Measurements from ENCODE around the gene DOK5.

DOK5 gene

GRCh38 chr20:54526801-54527200 is 51.4 kb downstream of the DOK5 start:
- Histone ChIP-seq H3K9me2 (replicated peaks; ENCODE audit: control insufficient read depth, low read length) (no peaks in the 10 kb centered on the region), H3K4me2 (ENCODE audit: low read length) (no peak overlapping the region), H3K9me3 (ENCODE audit: control insufficient read depth, insufficient read depth, low read length) (no peaks in the 10 kb centered on the region), H3F3A (ENCODE audit: control insufficient read depth, insufficient read depth) (no peaks in the 10 kb centered on the region), H3K4me3 (ENCODE audit: low read length) (no peak overlapping the region), H3K27me3 (ENCODE audit: control insufficient read depth, low read length) (no peaks in the 10 kb centered on the region), H3K27ac (ENCODE audit: low read depth, low read length) (no peak overlapping the region), H3K36me3 (ENCODE audit: control insufficient read depth, low read length) (no peaks in the 10 kb centered on the region), H3K4me1 (ENCODE audit: control insufficient read depth, low read length) (no peaks in the 10 kb centered on the region), H3K79me2 (ENCODE audit: control insufficient read depth, low read length) (no peaks in the 10 kb centered on the region), H4K20me1 (ENCODE audit: control insufficient read depth, insufficient read depth, low read depth, low read length) (no peaks in the 10 kb centered on the region)
- TF ChIP-seq CTCF (IDR thresholded peaks at IDR 0.05; ENCODE audit: low read depth, low read length, poor library complexity, severe bottlenecking) (no peak), EZH2phosphoT487 (IDR thresholded peaks at IDR 0.05; ENCODE audit: borderline replicate concordance, low read length) (no peak)

GRCh38 chr20:54532573-54532972 is 57.2 kb downstream of the DOK5 start:
- H3K4me3 ChIP-seq (ENCODE audit: low read length): no peak overlapping the region
- no peaks in the 10 kb centered on the region for H3F3A ChIP-seq (ENCODE audit: control insufficient read depth, insufficient read depth)
- H4K20me1 ChIP-seq (ENCODE audit: control insufficient read depth, insufficient read depth, low read depth, low read length): no peaks in the 10 kb centered on the region
- H3K27ac ChIP-seq (ENCODE audit: low read depth, low read length): no peak overlapping the region
- H3K4me1 ChIP-seq (ENCODE audit: control insufficient read depth, low read length): no peaks in the 10 kb centered on the region
- no peak overlapping the region for H3K4me2 ChIP-seq (ENCODE audit: low read length)
- TF ChIP-seq CTCF (IDR thresholded peaks at IDR 0.05; ENCODE audit: low read depth, low read length, poor library complexity, severe bottlenecking): no peak
- no peak for TF ChIP-seq EZH2phosphoT487 (IDR thresholded peaks at IDR 0.05; ENCODE audit: borderline replicate concordance, low read length)
- H3K36me3 ChIP-seq (ENCODE audit: control insufficient read depth, low read length): no peaks in the 10 kb centered on the region
- H3K9me3 ChIP-seq (ENCODE audit: control insufficient read depth, insufficient read depth, low read length): no peaks in the 10 kb centered on the region
- H3K9me2 ChIP-seq (replicated peaks; ENCODE audit: control insufficient read depth, low read length): no peaks in the 10 kb centered on the region
- H3K27me3 ChIP-seq (ENCODE audit: control insufficient read depth, low read length): no peaks in the 10 kb centered on the region
- no peaks in the 10 kb centered on the region for H3K79me2 ChIP-seq (ENCODE audit: control insufficient read depth, low read length)

GRCh38 chr20:54534101-54534500 is 58.7 kb downstream of the DOK5 start:
- Histone ChIP-seq H3K4me3 (ENCODE audit: low read length) (no peak overlapping the region), H3K9me2 (replicated peaks; ENCODE audit: control insufficient read depth, low read length) (no peaks in the 10 kb centered on the region), H3F3A (ENCODE audit: control insufficient read depth, insufficient read depth) (no peaks in the 10 kb centered on the region), H3K9me3 (ENCODE audit: control insufficient read depth, insufficient read depth, low read length) (no peaks in the 10 kb centered on the region), H3K27me3 (ENCODE audit: control insufficient read depth, low read length) (no peaks in the 10 kb centered on the region), H3K27ac (ENCODE audit: low read depth, low read length) (no peak overlapping the region), H3K79me2 (ENCODE audit: control insufficient read depth, low read length) (no peaks in the 10 kb centered on the region), H4K20me1 (ENCODE audit: control insufficient read depth, insufficient read depth, low read depth, low read length) (no peaks in the 10 kb centered on the region), H3K4me2 (ENCODE audit: low read length) (no peak overlapping the region), H3K36me3 (ENCODE audit: control insufficient read depth, low read length) (no peaks in the 10 kb centered on the region), H3K4me1 (ENCODE audit: control insufficient read depth, low read length) (no peaks in the 10 kb centered on the region)
- TF ChIP-seq EZH2phosphoT487 (IDR thresholded peaks at IDR 0.05; ENCODE audit: borderline replicate concordance, low read length) (no peak), CTCF (IDR thresholded peaks at IDR 0.05; ENCODE audit: low read depth, low read length, poor library complexity, severe bottlenecking) (no peak)

- no peaks in the 10 kb centered on the region for H3F3A ChIP-seq (ENCODE audit: control insufficient read depth, insufficient read depth)
- no peaks in the 10 kb centered on the region for H3K79me2 ChIP-seq (ENCODE audit: control insufficient read depth, low read length)
- H3K9me2 ChIP-seq (replicated peaks; ENCODE audit: control insufficient read depth, low read length): no peaks in the 10 kb centered on the region
- no peaks in the 10 kb centered on the region for H3K36me3 ChIP-seq (ENCODE audit: control insufficient read depth, low read length)
- H3K9me3 ChIP-seq (ENCODE audit: control insufficient read depth, insufficient read depth, low read length): no peaks in the 10 kb centered on the region
- no peaks in the 10 kb centered on the region for H4K20me1 ChIP-seq (ENCODE audit: control insufficient read depth, insufficient read depth, low read depth, low read length)
- H3K4me3 ChIP-seq (ENCODE audit: low read length): no peak overlapping the region
- H3K27ac ChIP-seq (ENCODE audit: low read depth, low read length): no peak overlapping the region
- H3K27me3 ChIP-seq (ENCODE audit: control insufficient read depth, low read length): no peaks in the 10 kb centered on the region
- H3K4me1 ChIP-seq (ENCODE audit: control insufficient read depth, low read length): no peaks in the 10 kb centered on the region
- no peak overlapping the region for H3K4me2 ChIP-seq (ENCODE audit: low read length)
- no peak for TF ChIP-seq EZH2phosphoT487 (IDR thresholded peaks at IDR 0.05; ENCODE audit: borderline replicate concordance, low read length)
- TF ChIP-seq CTCF (IDR thresholded peaks at IDR 0.05; ENCODE audit: low read depth, low read length, poor library complexity, severe bottlenecking): no peak
Observed at GRCh38 chr20:54535033-54535432, 59.6 kb downstream of the DOK5 start.

Measured in DOHH2 (cell line).